Mesangial cell (primary cell): ENCODE results near the gene GARIN3. TPM values are rescaled to one million over a fixed set of nuclear protein-coding genes. Genes with fewer than 3 reads are reported as not detected.

Source experiments
- total RNA-seq: library from RNA; depleted of rRNA; stranded (reverse); fragments of >200 nt; gene quantifications from 2 replicates; pipeline ENCODE4 v1.2.3, GENCODE V29; 2015

GARIN3 gene
- not detected in 2 replicates for total RNA-seq

GRCh38 chr5:157166214-157167213 is at the start of gene GARIN3:
Gene GARIN3, minus strand, starts transcription at chr5:157166264. Its CDS starts 96 bp downstream, at chr5:157166168.

GRCh38 chr5:157180374-157181264 is 14.6 kb upstream of the GARIN3 start, which contains the start of gene ITK:
Gene ITK, plus strand, starts transcription at chr5:157180840. Its CDS starts 138 bp downstream, at chr5:157180978.

GRCh38 chr5:157142317-157143126 is 23.5 kb downstream of the GARIN3 start, which contains the start of gene MED7:
Gene MED7, minus strand, starts transcription at chr5:157142865. Its CDS starts 3,434 bp downstream, at chr5:157139431.

Other genes starting within 250 kb of the GARIN3 start
- gene TIMD4, start 203.0 kb downstream of the GARIN3 start, total RNA-seq = 0.38 TPM in 1 of 2 replicates, not detected in the other
- 2.1 and 11.7 TPM in 2 replicates for gene HAVCR1, start 107.1 kb downstream of the GARIN3 start, total RNA-seq
- gene HAVCR2, start 57.2 kb downstream of the GARIN3 start, total RNA-seq = 0.33 and 6.8 TPM in 2 replicates
- 9.3 and 11.6 TPM in 2 replicates for gene MED7, start 23.4 kb downstream of the GARIN3 start, total RNA-seq
- gene ITK, start 14.6 kb upstream of the GARIN3 start, total RNA-seq = not detected in 2 replicates
- 20.5 and 36.4 TPM in 2 replicates for gene CYFIP2, start 99.9 kb upstream of the GARIN3 start, total RNA-seq